ENCODE data around the gene VPS8. TPM values are rescaled to one million over a fixed set of nuclear protein-coding genes. Genes with fewer than 3 reads are reported as not detected.

The VPS8 gene
- total and polyA plus RNA-seq, 4 donors = 4.2 to 34.9 (median 22.9) TPM

GRCh38 chr3:184808021-184808420 is 3.9 kb upstream of the VPS8 start:
- Histone ChIP-seq H3K9ac (ENCODE audit: low read depth in 1 of 2, low read length in 2 of 2) (no peak overlapping the region), H3K4me3 (ENCODE audit: low read depth in 1 of 3, low read length in 3 of 3) (no peak overlapping the region), H3K27me3 (ENCODE audit: control insufficient read depth in 4 of 4, insufficient read depth in 4 of 4, low read length in 3 of 4) (no peaks in the 10 kb centered on the region), H3K27ac (ENCODE audit: low read depth in 1 of 2, low read length in 2 of 2) (no peak overlapping the region), H3K9me3 (ENCODE audit: control insufficient read depth in 4 of 4, low read length in 3 of 4) (no peaks in the 10 kb centered on the region), H3K4me1 (ENCODE audit: control insufficient read depth in 4 of 4, insufficient read depth in 4 of 4, low read length in 3 of 4) (peaks cover 3 to 27% (median 23%) of the 10 kb centered on the region in 4 donors), H3K36me3 (ENCODE audit: control insufficient read depth in 4 of 4, insufficient read depth in 3 of 4, low read depth in 1 of 4, low read length in 3 of 4) (no peaks in the 10 kb centered on the region)
- no peak for DNase-seq (ENCODE audit: low spot score)
- WGBS = 57% methylated on average over 4 of the region's 4 CpGs
- TF ChIP-seq EGR1 (IDR thresholded peaks at IDR 0.05; ENCODE audit: low read depth in 2 of 2) (no peak), MAX (IDR thresholded peaks at IDR 0.05) (no peak), RAD21 (IDR thresholded peaks at IDR 0.05) (no peak), RXRA (IDR thresholded peaks at IDR 0.05) (no peak), HNF4G (IDR thresholded peaks at IDR 0.05) (no peak), ATF3 (IDR thresholded peaks at IDR 0.05) (no peak), REST (IDR thresholded peaks at IDR 0.05) (no peak), YY1 (IDR thresholded peaks at IDR 0.05) (no peak), GABPA (IDR thresholded peaks at IDR 0.05 in 1 of 2, conservative IDR thresholded peaks at IDR 0.05 in 1 of 2) (no peak), TAF1 (conservative IDR thresholded peaks at IDR 0.05) (no peak), ZBTB33 (IDR thresholded peaks at IDR 0.05) (no peak), HNF4A (conservative IDR thresholded peaks at IDR 0.05) (no peak), CTCF (IDR thresholded peaks at IDR 0.05; ENCODE audit: low read depth, low read length, missing input control) (no peak), JUND (IDR thresholded peaks at IDR 0.05) (no peak)

- Histone ChIP-seq H3K27me3 (ENCODE audit: control insufficient read depth in 4 of 4, insufficient read depth in 4 of 4, low read length in 3 of 4) (no peaks in the 10 kb centered on the region), H3K9me3 (ENCODE audit: control insufficient read depth in 4 of 4, low read length in 3 of 4) (no peaks in the 10 kb centered on the region), H3K4me3 (ENCODE audit: low read depth in 1 of 3, low read length in 3 of 3) (no peak overlapping the region), H3K36me3 (ENCODE audit: control insufficient read depth in 4 of 4, insufficient read depth in 3 of 4, low read depth in 1 of 4, low read length in 3 of 4) (no peaks in the 10 kb centered on the region), H3K4me1 (ENCODE audit: control insufficient read depth in 4 of 4, insufficient read depth in 4 of 4, low read length in 3 of 4) (peaks cover 4 to 27% (median 20%) of the 10 kb centered on the region in 4 donors), H3K27ac (ENCODE audit: low read depth in 1 of 2, low read length in 2 of 2) (no peak overlapping the region), H3K9ac (ENCODE audit: low read depth in 1 of 2, low read length in 2 of 2) (no peak overlapping the region)
- DNase-seq (ENCODE audit: low spot score) = no peak
- TF ChIP-seq ZBTB33 (IDR thresholded peaks at IDR 0.05) (no peak), CTCF (IDR thresholded peaks at IDR 0.05; ENCODE audit: low read depth, low read length, missing input control) (no peak), RXRA (IDR thresholded peaks at IDR 0.05) (no peak), FOXA1 (IDR thresholded peaks at IDR 0.05) (no peak), YY1 (IDR thresholded peaks at IDR 0.05) (no peak), ATF3 (IDR thresholded peaks at IDR 0.05) (no peak), HNF4G (IDR thresholded peaks at IDR 0.05) (no peak), FOXA2 (IDR thresholded peaks at IDR 0.05) (no peak), HNF4A (conservative IDR thresholded peaks at IDR 0.05) (no peak), JUND (IDR thresholded peaks at IDR 0.05) (no peak), NR2F2 (IDR thresholded peaks at IDR 0.05) (no peak), TAF1 (conservative IDR thresholded peaks at IDR 0.05) (no peak), EGR1 (IDR thresholded peaks at IDR 0.05; ENCODE audit: low read depth in 2 of 2) (no peak)
- WGBS = 95% methylated on average over 3 of the region's 3 CpGs
These were observed 1.8 kb upstream of the VPS8 start for GRCh38 chr3:184810146-184810545.

Measured in liver (tissue), 9 donors.